T follicular helper cell (primary cell): ENCODE measurements around the gene NAPSA.
"Not testable (repeated sequence)": the region's sequence is repeated elsewhere in the genome, so short reads cannot be mapped to it uniquely, and the experiment has no call there.

ENCODE experiments used
- DNase-seq: peaks from one replicate; pipeline ENCODE4 v3.0.0-alpha.2; 2020; ENCODE audit warnings: low read depth
- total RNA-seq, 2 experiments: gene quantifications; one replicate each; lab custom pipeline; 2026; lab: John Stamatoyannopoulos, UW

The NAPSA gene
- 2.2 to 4.0 reads per million in 2 experiments for total RNA-seq

DNA sequence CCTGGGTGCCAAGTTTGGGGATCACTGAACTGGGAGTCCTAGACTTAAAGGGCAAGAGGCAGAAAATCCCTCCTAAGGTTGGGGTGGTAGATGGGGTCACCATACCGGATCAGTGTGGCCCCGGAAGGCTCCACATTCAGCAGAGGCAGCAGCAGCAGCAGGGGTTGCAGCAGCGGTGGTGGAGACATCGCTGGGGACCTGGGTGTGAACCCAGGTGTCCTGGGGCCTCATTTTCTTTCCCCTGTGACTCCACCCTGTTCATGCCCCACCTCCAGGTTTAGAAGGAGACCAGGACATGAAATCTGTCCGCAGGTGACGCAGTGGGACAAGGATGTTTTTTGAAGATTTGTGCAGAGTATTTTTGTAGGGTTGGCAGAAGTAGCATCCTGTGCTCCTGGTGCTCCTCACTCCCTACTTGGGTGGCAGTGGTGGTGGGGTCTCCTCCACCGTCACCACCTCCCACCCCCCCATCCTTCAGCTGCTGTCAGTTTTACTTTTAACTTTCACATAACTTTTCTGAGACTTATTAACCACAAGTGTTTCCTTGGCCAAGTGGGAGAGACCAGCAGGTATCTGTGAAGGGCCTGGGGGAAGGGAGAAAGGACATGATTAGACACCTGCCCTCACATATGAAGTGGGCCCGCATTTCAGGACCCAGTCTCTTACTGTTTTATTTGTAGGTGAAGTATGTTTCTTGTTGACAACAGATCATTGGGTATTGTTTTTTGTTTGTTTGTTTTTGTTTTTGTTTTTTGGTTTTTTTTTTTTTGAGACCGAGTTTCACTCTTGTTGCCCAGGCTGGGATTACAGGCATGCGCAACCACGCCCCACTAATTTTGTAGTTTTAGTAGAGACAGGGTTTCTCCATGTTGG is at the start of gene NAPSA:
Gene NAPSA, minus strand, starts transcription at position 206 of the 873 bp plus-strand sequence. Its CDS starts 18 bp downstream, at position 188.
- DNase-seq: no peak

DNA sequence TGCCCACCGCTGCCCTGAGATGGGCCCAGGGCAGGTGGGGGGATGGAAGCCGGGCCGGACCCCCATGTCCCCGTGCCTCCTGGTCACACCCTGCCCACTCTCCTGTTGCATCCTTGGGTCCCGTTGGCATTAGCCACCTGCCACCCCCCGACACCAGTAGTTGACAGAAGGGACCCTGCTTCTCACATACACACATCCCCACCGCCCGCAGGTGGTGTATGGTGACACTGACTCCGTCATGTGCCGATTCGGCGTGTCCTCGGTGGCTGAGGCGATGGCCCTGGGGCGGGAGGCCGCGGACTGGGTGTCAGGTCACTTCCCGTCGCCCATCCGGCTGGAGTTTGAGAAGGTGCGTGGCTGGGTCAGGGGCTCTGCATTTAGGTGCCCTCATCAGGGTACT is 48.1 kb upstream of the NAPSA start:
- no peak for DNase-seq

DNA sequence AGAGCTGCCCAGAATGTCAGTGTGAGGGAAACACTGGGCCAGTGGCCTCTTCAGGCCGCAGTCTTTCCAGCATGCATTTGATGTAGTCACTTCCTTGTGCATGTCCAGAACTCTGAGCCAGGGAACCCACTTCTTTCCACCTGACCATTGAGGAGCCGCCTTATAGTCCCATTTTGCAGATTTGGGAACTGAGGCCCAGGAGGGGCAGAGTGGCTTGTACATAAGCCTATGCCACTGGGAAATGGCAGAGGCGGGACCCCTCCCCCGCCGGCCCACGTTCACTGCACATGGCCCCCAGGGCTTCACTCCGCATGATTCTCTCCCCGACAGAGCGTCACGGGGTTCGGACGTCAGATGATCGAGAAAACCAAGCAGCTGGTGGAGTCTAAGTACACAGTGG is 47.7 kb upstream of the NAPSA start:
- DNase-seq: no peak

DNA sequence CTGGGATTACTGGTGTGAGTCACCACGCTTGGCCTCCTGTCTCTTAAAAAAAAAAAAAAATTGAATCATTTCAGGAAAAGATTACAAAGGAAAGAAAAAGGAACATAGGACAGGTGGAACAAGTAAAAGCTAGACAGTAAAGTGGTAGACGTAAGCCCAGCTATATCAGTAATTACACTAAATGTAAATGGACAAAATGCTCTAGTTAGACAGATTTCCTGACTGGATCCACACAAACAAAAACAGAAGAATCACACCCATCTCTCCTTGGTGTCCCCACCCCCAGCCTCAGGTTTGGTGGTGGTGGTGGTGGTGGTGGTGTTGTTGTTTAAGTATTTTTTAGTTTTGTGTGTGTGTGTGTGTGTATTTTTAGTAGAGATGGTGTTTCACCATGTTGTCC is 47.0 kb upstream of the NAPSA start:
- DNase-seq: no peak

DNA sequence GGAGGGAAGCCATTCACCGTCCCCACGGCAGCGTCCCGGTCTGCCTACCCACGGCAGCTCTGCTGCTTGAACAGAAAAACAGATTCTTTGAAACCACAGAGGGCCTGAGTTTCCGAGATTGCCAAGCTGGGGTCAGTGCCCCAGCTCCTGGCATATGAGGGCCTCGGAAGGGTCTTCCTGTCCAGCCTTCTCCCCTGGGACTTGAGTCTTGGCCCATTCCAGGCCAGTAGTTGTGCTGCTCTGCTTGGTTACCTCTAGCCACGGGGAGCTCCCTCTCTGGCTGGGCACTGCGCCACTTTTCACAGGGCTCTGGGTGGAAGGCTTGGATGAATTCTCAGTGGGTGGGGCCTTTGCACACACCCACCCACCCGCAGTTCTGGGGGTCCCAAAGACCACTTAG is 44.7 kb upstream of the NAPSA start:
- DNase-seq: no peak

DNA sequence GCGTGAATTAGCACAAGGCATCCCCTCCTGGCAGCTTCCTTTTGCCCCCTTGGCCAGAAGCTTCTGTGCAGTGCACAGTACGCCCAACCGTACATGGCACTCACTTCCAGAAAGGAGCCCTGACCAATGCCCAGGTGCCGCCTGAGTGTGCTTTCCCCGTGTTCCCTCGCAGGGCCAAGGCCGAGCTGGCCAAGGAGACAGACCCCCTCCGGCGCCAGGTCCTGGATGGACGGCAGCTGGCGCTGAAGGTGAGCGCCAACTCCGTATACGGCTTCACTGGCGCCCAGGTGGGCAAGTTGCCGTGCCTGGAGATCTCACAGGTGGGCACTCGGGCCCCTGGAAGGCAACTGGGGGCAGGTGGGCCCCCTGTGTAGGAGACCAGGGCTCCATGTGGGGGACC is 43.9 kb upstream of the NAPSA start:
- no peak for DNase-seq

DNA sequence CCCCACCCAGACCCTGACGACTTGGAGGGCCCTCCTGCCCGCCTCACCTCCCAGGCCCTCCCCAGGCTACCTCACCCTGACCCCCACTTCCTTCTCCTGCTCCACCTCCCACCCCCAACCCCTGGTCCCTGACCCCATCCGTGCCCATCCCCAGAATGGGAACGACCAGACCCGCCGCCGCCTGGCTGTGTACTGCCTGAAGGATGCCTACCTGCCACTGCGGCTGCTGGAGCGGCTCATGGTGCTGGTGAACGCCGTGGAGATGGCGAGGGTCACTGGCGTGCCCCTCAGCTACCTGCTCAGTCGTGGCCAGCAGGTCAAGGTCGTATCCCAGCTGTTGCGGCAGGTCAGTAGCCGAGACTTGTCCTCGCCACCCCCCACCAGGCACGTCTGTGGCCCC is 41.4 kb upstream of the NAPSA start:
- no peak for DNase-seq

DNA sequence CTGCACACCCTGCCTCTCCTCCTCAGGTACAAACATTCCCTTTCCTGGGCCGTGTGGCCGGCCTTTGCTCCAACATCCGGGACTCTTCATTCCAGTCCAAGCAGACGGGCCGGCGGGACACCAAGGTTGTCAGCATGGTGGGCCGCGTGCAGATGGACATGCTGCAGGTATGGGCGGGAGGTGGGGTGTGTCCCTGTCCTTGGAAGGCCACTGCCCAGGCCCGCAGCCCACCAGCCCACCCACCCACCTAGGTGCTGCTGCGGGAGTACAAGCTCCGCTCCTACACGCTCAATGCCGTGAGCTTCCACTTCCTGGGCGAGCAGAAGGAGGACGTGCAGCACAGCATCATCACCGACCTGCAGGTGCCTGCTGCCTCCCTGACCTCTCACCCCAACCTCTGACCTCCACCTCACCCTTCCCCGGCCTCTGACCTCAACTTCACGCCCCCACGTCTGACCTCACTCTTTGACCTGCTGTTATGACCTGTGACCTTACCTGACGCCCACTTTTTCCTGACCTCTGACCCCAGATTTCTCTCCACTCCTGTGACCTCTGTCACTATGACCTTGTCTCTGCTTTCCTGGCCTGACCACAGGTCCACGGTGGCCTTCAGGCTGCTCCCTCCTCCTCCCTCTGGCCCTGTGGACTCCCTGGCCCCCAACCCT is 40.8 kb upstream of the NAPSA start:
- no peak for DNase-seq

DNA sequence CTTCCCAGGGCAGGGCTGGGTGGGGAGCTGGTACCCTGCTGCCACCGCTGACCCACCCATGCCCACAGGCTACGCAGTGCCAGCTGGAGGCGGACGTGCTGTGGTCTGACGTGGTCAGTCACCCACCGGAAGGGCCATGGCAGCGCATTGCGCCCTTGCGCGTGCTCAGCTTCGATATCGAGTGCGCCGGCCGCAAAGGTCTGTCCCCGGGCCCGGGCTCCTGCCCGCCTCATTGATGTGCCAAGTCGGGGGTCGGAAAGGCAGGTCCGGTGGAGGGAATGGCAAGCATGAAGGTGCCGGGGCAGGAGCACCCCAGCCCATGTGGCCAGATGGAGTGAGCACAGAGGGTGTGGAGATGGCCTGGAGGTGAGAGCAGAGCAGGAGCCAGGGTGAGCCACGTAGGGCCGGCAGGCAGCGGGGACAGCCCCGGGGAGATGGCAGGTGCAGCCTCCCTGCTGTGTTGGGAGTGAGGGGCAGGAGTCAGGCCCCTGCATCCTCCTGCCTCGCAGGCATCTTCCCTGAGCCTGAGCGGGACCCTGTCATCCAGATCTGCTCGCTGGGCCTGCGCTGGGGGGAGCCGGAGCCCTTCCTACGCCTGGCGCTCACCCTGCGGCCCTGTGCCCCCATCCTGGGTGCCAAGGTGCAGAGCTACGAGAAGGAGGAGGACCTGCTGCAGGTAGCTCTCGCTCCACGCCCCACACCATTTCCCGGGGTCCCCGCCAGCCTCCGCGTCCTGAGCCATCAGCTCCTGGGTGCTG is 37.3 kb upstream of the NAPSA start:
- no peak for DNase-seq

DNA sequence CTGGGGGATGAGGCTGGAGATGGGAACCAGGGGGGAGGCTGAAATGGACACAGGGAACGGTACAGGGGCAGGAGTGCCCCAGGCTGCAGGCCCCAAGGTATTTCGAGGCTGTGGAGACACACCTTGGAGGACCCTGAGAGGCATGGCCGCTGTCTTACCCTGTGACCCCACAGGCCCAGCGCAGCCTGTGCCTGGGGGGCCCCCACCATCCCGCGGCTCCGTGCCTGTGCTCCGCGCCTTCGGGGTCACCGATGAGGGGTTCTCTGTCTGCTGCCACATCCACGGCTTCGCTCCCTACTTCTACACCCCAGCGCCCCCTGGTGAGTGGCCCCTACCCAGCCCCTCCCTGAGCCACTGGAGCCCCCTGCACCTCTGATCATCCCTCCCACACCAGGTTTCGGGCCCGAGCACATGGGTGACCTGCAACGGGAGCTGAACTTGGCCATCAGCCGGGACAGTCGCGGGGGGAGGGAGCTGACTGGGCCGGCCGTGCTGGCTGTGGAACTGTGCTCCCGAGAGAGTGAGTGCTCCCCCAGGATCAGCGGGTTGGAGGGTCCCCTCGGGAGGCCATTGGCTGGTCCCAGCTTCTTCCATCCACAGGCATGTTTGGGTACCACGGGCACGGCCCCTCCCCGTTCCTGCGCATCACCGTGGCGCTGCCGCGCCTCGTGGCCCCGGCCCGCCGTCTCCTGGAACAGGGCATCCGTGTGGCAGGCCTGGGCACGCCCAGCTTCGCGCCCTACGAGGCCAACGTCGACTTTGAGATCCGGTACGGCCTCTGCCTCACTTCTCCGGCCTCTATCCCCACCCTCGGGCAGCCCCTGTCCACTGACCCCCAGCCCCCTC is 36.4 kb upstream of the NAPSA start:
- no peak for DNase-seq

DNA sequence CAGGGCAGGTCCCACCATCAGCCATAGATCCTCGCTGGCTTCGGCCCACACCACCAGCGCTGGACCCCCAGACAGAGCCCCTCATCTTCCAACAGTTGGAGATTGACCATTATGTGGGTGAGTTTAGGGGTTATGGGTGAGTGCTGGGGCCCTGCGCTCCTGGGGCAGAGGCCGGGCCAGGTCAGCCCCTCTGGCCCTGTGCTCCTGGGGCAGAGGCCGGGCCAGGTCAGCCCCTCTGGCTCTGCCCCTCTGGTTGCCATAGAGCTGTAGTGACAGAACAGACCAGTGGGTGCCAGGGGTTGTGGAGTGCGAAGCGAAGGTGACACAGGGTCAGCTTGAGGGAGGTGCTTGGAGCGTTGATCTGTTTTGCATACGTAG is 33.9 kb upstream of the NAPSA start:
- no peak for DNase-seq

DNA sequence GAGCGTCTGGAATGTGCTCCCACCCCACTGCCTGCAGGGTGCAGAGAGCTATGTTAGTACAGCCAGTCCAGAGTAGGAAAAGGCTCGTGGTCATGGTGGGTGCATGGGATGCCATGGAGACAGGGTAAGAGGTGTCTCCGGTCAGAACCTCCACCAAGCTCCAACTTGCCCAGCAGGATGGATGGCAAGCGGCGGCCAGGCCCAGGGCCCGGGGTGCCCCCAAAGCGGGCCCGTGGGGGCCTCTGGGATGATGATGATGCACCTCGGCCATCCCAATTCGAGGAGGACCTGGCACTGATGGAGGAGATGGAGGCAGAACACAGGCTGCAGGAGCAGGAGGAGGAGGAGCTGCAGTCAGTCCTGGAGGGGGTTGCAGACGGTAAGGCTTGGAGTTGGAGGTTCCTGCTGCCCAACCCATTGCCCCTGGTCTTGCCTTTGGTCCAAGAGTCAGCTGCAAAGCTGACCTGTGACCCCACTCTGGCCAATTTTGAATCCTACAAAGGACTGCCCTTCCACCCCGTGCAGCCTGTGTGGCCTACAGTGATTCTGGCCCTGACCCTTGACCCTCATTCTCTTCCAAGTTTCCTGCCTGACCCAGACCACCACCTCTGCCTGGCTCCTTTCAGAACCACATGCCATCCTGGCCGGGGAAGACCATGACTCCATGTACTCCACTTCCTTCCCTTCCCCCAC is 33.4 kb upstream of the NAPSA start:
- DNase-seq: no peak

DNA sequence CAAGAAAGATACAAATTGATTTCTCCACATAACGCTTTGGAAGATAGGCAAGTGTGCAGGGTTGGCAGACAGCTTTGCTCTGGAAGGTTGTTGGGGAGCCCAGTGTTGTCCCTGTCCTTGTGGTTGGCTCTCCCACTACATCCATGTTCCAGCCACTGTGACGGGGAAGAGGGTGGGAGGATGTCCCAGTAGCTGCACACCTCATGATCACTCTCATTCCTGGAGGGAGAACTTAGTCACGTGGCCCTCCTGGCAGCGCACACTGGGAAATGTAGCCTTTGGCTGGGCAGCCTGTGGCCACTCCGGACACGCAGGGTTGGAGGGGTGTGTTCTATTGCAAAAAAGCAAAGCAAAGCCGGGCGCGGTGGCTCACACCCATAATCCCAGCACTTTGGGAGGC is 28.6 kb upstream of the NAPSA start:
- DNase-seq: no peak

DNA sequence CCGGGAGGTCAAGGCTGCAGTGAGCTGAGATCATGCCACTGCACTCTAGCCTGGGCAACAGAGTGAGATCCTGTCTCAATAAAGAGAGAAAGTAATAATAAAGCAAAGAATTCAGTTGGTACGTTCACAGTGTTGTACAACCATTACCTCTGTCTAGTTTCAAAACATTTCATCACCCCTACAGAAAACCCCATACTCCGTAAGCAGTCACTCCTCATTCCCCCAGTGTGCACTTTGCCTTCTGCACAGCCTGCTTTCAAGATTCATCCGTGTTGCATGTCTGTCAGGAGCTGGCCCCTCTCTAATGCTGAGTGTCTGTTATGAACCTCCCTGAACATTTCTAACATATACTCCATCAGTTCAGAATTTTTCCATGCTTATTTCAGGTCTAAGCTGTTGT is 28.1 kb upstream of the NAPSA start:
- no peak for DNase-seq

DNA sequence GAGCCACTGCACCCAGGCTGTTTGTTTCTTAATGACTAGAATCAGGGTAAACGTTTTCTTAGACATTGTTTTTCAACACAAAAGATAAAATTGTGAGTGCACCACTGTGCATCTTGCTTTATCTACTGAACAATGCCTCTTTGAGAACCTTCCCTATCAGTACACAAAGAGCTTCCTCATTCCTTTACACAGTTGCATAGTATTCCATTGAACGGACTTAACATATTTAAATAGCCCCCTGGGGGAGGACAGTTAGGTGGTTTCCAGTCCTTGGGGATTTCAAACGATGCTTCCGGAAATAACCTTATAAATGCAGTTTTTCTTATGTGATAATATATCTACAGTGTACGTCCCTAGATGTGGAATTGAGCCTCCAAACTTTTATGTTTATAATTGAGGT is 27.3 kb upstream of the NAPSA start:
- DNase-seq: no peak

DNA sequence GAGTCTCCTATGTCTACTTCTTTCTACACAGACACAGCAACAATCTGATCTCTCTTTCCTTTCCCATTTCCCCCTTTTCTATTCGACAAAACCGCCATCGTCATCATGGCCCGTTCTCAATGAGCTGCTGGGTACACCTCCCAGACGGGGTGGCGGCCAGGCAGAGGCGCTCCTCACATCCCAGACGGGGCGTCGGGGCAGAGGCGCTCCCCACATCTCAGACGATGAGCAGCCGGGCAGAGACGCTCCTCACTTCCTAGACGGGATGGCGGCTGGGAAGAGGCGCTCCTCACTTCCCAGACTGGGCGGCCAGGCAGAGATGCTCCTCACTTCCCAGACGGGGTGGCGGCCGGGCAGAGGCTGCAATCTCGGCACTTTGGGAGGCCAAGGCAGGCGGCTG is 25.5 kb upstream of the NAPSA start:
- not testable (repeated sequence) for DNase-seq

DNA sequence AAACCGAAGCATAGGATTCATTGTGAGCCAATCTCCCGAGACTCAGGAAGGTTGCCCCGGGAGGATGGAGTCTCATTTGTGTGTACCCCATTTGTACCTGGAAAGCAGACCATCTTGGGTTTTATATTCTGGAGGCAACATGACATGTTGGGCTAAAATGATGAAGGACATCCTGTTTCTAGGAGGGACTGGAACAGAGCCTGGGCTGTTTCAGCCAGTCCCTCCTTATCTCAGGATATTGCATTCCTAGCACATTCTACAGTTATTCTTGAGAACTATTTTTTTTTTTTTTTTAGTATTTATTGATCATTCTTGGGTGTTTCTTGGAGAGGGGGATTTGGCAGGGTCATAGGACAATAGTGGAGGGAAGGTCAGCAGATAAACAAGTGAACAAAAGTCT is 24.9 kb upstream of the NAPSA start:
- DNase-seq: not testable (repeated sequence)

DNA sequence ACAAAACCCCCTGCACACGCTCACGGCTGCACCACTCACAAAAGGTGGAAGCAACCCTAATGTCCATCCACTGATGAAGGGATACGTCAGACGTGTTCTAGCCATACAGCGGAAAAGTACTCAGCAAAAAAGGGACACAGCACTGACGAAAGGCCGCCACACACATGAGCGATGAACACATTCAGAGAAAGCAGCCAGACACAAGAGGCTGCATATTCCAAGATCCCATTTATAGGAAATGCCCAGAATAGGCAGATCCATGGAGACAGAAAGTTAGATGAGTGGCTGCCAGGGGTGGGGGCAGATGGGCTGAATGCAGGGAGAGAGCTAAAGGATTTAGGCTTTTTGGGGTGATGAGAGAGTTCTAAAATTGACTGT is 22.4 kb upstream of the NAPSA start:
- no peak for DNase-seq

DNA sequence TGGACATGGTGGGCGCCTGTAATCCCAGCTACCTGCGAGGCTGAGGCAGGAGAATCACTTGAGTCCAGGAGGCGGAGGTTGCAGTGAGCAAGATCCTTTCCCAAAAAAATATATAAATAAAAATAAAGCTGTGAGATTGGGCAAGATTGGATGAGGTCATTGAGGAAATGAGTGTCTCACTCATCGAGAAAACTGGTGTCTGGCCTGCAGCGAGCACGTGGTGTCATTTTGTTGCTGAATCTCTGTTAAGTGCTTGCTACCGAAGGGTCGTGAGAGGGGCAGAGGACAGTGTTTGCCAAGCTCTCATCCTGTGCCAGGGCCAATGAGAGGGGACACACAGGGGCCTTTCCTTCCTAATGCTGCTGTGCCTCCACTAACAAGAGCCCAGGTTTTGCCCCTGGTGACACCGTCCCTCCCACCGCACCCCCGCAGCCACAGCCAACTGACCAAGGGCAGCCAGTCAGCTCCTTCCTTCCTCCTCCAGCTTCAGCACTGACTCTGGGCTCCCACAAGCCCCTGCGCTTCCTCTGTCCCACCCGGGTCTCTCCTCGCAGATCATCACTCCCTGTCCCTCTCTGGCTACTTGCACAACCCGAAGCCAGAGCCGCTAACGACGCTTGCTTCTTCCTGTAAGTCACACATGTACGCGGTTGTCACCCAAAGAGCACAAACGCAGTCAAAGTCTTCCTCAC is 21.9 kb upstream of the NAPSA start:
- DNase-seq: no peak

DNA sequence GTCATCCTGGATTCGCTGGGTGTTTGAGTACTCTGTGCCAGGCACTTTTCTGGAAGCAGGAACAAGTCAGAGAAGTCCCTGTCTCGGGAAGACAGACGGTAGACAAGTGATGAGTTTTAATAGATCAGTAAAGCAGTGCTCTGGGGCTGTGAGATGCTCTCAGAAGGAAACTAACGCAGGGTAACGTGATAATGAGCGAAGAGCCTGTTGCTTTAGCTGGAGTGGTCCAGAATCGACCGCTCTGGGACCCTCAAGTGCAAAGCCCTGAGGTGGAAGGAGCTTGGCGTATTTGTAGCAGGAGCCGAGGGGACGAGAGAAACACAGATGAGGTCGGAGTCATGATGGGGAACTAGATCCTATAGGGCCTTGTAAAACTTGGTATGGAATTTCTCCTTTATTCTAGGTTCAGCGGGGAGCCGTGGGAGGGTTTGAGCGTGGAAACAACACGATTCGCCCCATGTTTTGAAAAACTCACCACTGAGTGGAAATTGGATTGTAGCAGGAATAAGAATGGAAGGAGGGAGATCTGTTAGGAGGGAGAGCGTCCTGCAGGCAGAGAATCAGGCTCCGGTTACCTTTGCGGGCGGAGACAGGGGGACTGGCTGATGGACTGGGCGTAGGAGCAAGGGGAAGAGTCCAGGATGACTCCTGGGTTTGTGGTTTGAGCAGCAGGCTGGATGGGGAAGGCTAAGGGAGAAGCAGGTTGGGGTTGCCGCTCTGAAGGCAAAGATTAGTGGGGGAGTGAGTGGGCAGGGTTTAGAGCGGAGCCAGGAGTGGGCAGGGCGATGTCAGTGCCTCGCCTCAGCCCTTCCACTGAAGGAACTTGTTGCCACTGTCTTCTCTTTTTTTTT is 19.5 kb upstream of the NAPSA start:
- no peak for DNase-seq
